ENCODE data around the gene MTRFR.
"Not testable (repeated sequence)": the region's sequence is repeated elsewhere in the genome, so short reads cannot be mapped to it uniquely, and the experiment has no call there.

Gene MTRFR

GRCh38 chr12:123250471-123251383, 17.5 kb downstream of the MTRFR start:
- no peak for DNase-seq

DNA sequence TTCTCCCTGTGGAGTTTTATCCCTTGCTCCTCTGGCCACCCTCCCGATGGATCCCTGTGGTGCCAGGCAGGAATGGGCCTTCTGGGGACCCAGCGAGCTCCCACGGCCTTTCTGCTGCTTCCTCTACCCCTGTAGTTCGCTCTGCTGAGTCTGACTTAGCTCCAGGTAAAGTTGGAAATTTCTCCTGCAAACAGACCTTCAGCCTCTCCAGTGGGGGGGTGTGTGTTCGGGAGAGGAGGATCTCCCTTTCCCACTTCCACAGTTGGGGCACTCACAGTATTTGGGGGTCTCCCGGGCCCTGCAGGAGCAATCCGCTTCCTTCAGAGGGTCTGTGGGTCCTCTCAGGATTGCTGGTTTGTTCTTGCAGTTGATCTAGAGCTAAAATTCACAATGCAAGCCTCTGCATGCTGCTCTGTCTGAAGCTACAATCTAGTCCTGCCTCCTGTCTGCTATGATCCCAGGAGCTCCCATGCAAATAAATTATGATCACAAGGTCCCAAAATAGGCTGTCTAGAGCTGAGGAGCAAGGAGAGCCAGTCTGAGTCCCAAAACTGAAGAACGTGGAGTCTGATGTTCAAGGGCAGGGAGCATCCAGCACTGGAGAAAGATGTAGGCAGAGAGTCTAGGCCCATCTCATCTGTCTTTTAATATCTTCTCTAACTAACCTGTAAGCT, 18.3 kb downstream of the MTRFR start:
- DNase-seq = no peak

DNA sequence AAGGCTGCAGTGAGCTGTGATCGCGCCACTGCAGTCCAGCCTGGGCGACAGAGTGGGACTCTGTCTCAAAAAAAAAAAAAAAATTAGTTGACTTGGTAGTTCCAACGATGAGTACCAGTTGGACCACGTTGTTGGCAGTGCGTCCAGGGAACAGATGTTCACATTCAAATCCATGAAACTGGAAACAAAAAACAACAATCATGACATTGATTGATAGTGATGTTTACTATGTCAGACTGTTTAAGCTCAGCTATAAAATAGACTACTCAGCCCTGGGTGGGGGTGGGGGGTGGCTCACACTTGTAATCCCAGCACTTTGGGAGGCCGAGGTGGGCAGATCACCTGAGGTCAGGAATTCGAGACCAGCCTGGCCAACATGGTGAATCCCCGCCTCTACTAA, 19.1 kb downstream of the MTRFR start:
- DNase-seq = not testable (repeated sequence)

- DNase-seq = no peak
These were observed 20.6 kb downstream of the MTRFR start for GRCh38 chr12:123253641-123254459.

- no peak for DNase-seq
These were observed 21.7 kb downstream of the MTRFR start for GRCh38 chr12:123254853-123255446.

- DNase-seq = no peak
These were observed 25.4 kb downstream of the MTRFR start for GRCh38 chr12:123258593-123258992.

GRCh38 chr12:123260081-123260480, 26.8 kb downstream of the MTRFR start:
- DNase-seq = no peak

- DNase-seq = no peak
These were observed 28.0 kb downstream of the MTRFR start for GRCh38 chr12:123261196-123261595.

DNA sequence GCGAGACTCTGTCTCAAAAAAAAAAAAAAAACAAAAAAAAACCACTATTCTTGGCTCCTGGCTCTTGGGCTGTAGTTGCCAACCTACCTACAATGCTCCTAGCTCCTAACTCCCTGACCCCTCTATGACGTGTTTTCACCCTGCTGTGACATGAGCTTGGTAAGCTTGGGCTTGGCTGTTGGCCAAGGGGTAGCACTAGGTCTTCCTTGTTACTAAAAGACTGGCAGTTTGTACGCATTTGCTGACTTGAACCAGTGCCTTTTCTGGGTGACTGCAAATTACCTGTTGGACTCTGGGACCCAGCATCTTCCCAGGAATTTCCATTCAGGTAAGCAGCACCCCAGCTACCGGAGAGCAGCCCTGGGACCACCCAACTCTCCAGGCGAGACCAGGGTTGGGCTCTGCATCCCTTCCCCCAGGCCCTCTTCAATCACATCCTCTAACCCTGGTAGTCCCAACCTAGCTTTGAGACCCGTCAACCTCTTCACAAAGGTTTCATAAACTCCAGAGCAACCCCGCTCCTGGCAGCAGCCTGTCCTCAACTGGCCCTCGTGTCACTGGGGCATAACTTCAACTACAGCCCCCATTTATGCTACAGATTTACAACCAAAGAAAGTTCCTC, 30.1 kb downstream of the MTRFR start:
- DNase-seq = no peak

DNA sequence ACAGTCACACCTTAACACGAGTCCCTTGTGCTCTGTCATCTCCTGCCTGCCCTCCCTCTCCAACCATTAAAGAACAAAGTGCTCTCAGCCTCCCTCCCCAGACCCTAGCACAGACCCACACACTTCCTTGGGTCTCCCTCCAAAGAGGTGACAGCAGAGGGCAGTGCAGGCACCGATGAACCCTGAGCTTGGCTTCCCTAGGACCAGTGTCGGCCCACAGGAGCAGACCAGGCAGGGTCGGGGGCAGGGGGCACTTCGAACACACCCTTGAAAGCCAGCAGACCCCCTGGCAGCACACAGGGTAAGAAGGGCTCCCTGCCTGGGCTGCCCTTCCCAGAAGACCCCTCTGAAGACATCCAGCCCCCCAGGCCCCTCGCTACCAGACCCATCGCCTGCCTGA, 31.4 kb downstream of the MTRFR start:
- DNase-seq = no peak

DNA sequence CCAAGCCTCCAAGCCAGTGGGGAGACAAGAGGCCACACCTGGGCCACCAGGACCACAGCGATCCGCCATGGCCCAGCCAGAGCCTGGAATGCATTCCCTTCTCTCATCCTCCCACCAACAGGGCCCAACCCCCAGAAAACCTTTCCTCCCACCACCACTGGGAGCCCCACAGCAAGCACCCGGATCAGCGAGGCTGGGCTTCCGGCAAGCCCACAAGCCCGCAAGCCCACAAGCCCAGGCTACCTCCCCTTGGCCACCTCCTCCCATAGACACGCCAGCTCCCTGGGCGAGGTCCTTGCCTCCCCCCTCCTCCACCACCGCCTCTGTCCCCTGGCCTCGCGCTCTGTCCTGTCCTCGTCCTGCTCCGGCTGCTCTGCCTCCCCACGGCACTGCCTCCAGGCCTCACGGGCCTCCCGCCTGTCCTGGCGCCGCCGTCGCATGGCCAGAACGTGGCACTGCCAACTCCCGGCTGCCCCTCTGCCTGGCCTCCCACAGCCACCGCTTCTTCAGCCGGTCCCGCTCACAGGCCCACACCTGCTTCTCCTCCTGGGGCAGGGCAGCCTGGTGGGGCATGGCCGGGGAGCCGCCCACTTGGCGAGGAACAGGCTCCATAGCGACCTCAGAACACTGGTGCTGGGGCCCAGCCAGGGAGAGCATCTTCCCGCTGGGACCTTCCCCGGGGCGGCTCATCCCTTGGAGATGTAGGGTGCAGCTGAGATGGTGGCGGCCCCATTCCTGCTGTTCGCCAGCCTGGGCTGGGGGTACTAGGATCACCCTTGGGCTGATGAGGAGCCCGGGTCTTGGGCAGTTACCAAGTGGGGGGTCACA, 32.8 kb downstream of the MTRFR start:
- no peak for DNase-seq

DNA sequence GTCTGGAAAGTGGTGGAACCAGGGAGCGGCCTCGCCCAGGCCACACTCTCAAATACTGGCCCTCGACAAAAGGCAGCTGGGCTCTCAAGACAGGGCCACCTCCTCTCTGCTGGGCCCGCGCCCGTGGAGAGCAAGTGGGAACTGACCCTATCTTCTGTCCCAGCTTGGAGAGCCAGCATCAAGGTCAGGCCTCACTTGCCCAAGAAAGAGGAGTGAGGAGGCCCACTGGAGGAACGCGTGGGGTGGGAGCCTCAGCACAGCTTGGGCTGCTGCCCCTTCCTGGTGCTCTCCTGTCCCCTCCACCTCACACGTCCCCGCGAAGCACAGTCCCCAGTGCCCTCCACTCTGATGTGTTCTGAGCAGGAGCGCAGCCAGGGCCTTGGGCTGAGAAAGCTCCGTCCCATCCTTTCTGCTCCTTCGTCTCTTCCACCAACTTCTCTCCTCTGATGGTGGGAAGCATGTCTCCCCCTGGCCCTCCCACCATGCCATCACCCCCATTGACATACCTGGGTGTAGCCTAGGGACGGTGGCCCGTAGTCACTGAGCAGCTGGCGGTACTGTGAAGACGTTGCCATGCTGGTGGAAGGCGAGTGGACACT, 33.5 kb downstream of the MTRFR start:
- DNase-seq = no peak

- DNase-seq = no peak
These were observed 34.2 kb downstream of the MTRFR start for GRCh38 chr12:123267335-123267920.

GRCh38 chr12:123267991-123268843, 35.0 kb downstream of the MTRFR start:
- no peak for DNase-seq

DNA sequence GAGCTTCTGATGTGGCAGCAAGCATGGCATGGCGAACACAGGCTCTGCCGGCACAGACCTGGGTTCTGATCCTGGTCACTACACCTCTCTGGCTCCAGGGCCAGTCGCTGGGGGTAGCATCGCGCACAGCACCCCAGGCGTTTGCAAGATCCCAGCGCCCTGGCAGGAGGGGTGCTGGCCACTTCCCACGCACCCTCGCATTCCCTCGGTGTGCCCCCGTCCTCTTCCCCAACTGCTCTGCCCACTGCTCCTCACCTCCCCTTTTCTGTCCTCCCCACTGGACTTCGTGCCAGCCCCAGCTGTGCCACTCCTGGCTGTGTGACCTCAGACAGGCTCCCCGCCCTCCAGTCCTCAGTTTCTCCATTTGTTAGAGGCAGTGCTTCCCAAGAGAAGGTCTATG, 35.6 kb downstream of the MTRFR start:
- DNase-seq = no peak

GRCh38 chr12:123269395-123269892, 36.2 kb downstream of the MTRFR start:
- peak; percentile 67 for DNase-seq

DNA sequence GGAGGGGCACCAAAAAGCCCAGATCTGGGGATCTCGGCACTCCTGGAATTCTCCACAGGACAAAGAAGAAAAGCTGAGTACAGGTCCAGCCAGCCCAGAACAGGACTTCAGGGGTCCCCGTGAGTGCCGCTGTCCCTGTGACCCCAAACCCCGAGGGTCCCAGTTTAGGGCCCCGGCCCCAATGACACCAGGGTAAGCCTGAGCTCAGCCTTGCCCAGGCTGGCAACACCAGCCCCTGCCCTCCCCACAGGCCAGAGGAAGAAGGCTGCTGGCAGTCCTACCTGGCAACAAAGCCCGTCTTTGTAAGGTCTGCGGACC, 36.6 kb downstream of the MTRFR start:
- no peak for DNase-seq

DNA sequence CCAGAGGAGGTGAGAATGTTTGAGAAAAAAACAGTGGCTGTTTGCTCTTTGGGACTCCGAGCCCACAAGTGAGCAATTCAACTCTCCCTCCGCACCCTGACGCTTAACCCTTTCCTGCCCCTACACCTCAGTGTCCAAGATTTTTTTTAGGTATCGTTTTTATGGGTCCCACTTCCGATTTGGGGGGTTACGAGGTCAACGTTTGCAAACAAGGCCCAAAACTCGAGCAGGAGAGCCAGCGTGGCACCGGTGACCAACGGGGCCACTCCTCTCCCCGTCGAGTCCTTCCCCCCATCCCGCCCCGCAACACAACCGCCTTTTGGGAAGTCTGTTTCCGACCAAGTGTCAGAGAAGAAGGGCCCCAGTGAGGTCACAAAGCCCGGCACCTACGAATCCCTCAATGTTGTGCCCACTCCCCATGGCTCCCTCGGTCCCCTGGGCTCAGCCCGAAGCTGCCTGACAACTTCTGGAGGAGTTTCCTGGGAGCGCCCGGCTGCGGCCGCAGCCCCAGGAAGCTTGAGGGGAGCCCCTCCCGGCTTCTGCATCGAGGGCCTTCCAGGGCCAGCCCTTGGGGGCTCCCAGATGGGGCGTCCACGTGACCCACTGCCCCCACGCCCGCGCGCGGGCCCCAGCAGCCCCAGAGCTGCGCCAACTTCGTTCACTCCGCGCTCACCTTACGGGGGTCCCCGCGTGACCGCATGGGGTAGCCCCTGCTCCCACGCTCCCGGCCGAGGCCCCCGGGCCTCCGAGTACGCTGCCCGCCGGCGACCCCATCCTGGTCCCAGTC, 37.2 kb downstream of the MTRFR start:
- DNase-seq = no peak
